Uterus (tissue), 2 donors: Measurements from ENCODE around the gene ADM2.

Experiments
- POLR2A ChIP-seq, 2 donors: fragments of 450-650 bp; IDR thresholded peaks; one replicate each; pipeline ENCODE4 v1.6.1; 2016; ENCODE audit warnings: antibody characterized with exemption in 2 of 2, mild to moderate bottlenecking in 1 of 2, moderate library complexity in 1 of 2
- TF ChIP-seq, protein P1 (sequence below), 4 experiments: fragments of 200-600 bp in 2 of 4; fragments of 450-650 bp in 2 of 4; sonication (generic) in 2 of 4; IDR thresholded peaks; one replicate each; pipeline ENCODE4 v1.5.1; 2016 to 2019; ENCODE audit warnings: antibody characterized with exemption in 4 of 4, mild to moderate bottlenecking in 2 of 4, moderate library complexity in 1 of 4

- TF ChIP-seq, protein P1, sequence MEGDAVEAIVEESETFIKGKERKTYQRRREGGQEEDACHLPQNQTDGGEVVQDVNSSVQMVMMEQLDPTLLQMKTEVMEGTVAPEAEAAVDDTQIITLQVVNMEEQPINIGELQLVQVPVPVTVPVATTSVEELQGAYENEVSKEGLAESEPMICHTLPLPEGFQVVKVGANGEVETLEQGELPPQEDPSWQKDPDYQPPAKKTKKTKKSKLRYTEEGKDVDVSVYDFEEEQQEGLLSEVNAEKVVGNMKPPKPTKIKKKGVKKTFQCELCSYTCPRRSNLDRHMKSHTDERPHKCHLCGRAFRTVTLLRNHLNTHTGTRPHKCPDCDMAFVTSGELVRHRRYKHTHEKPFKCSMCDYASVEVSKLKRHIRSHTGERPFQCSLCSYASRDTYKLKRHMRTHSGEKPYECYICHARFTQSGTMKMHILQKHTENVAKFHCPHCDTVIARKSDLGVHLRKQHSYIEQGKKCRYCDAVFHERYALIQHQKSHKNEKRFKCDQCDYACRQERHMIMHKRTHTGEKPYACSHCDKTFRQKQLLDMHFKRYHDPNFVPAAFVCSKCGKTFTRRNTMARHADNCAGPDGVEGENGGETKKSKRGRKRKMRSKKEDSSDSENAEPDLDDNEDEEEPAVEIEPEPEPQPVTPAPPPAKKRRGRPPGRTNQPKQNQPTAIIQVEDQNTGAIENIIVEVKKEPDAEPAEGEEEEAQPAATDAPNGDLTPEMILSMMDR (IDR thresholded peaks at IDR 0.05) = no peak
- no peak for TF ChIP-seq POLR2A (IDR thresholded peaks at IDR 0.05)
These were observed 2.2 kb downstream of the ADM2 start for GRCh38 chr22:50483556-50483955.
